NCI-H128 (cell line): ENCODE data around the gene MMP7.

Source experiments
- DNase-seq: peaks from one replicate; lab custom pipeline; 2025; ENCODE audit not compliant: unreplicated experiment; lab: John Stamatoyannopoulos, UW

MMP7 gene

DNA sequence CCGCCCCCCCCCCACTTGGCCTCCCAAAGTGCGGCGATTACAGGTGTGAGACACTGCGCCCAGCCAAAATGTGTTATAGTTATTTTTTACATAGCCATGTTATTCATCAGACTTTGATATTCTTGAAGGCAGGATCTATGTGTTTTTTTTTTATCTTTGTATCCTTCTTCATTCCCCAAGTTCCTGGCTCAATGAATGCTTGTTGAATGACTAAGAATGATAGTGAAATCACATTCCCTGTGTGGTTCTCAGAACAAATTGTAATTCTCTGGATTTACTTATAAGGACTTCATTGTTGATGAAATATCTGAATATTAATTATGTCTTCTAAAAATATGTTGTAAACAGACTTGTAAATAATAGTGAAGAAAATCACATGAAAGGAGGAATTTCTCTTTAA is 33.5 kb downstream of the MMP7 start:
- no peak for DNase-seq

- peak; percentile 10 for DNase-seq
Measured at GRCh38 chr11:102495161-102496042, 35.1 kb downstream of the MMP7 start.

GRCh38 chr11:102494216-102494615 is 36.3 kb downstream of the MMP7 start:
- DNase-seq, result no peak

- DNase-seq, result no peak
Measured at GRCh38 chr11:102493524-102493923, 37.0 kb downstream of the MMP7 start.

- DNase-seq, result no peak
Measured at GRCh38 chr11:102491969-102492368, 38.6 kb downstream of the MMP7 start.

DNA sequence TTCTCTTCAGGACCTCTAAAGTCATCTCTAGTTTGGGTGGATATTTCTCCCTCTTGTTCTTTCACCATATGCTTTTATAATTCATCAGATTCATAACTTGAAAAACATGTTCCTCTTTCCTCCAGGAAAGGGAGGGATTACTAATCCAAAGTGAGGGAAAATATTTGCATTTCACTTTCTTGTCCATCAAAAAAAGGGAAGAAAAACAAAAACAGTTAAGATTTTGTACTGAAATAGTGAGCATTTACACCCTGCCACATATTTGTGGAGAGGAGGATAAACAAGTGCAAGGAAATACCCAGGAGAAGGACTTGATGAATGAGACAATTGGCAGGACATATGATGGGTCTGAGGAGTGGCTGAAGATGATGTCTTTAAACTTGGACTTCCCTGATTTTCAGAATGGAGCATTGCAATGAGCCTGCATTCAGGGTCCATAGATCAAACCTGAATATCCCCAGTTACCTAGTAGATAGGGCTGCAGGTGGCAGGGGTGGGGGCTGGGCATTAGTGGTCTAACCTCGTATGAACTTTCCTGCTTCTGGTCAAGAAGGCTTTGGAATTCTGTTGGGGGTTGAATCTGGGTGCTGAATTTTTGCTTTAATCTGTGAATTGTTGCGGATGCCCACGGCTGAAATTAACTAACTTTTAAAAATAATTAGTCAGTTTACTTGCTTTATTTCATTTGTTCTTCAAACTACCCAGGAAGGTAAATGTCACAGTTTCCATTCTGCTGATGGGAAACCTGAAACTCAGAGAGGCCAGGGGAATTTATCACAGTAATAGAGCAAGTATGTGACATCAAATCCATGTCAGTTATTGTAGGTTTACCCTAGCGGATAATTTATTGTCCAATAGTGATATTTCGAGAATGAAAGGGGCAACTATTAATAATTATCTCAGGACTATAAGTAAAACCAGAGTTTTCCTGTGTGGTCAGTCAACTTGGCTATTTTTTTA is 41.1 kb downstream of the MMP7 start:
- DNase-seq, result no peak

GRCh38 chr11:102488208-102488607 is 42.3 kb downstream of the MMP7 start:
- DNase-seq, result no peak

GRCh38 chr11:102487214-102487613 is 43.3 kb downstream of the MMP7 start:
- DNase-seq, result no peak

DNA sequence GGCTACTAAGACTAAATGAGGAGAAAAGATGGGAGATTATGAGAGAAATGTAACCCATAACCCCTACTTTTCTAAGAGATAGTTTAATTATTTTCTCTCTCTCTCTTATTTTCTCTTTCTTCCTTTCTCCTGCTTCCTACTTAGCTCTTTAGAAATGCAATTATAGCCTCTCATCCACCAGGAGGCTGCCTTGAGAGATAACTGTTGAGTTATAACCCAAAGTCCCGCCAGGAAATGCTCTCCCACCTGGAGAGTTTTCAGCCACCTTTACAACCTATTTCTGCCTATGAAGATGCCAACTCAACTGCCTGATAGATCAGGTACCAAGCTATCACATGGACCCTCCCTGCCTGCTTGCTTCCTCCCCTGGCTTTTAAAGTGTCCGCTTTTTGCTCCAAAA is 44.0 kb downstream of the MMP7 start:
- no peak for DNase-seq

- no peak for DNase-seq
Measured at GRCh38 chr11:102485095-102485722, 45.3 kb downstream of the MMP7 start.

DNA sequence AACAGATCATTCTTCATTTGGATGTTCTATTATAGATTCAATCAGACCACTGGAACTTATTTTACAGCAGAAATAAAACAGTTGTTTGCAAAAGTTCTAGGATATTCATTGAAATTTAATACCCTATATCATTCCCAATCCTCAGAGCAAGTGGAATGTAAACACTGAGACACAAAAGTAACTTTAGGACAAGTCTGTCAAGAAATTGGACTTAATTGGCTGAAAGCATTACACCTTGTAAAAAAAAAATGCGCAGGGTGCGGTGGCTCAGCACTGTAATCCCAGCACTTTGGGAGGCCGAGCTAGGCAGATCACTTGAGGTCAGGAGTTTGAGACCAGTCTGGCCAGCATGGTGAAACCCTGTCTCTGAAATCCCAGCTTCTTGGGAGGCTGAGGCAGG is 48.1 kb downstream of the MMP7 start:
- DNase-seq, result no peak

- DNase-seq, result no peak
Measured at GRCh38 chr11:102479733-102480132, 50.8 kb downstream of the MMP7 start.

- DNase-seq, result no peak
Measured at GRCh38 chr11:102478673-102479299, 51.8 kb downstream of the MMP7 start.

GRCh38 chr11:102476812-102477211 is 53.7 kb downstream of the MMP7 start:
- no peak for DNase-seq

- DNase-seq, result no peak
Measured at GRCh38 chr11:102476069-102476468, 54.5 kb downstream of the MMP7 start.

GRCh38 chr11:102473543-102473942 is 57.0 kb downstream of the MMP7 start:
- DNase-seq, result no peak

DNA sequence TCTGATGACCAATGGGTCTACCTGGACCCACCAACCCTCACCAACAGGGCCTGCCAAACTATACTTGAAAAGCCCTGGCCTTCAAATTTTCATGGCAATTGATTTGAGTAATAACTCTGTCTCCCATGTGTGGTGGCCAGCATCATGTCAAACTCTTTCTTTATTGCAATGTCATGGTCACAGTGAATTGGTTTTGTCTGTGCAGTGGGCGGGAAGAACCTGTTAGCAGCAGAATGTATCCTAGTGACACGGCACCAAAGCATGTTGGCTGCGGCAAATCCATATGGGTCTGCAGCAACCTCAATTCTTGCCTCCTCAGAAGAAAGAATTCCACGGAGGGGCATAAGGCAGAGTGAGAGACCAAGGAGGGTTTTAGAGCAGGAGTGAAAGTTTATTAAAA is 58.4 kb downstream of the MMP7 start:
- no peak for DNase-seq

DNA sequence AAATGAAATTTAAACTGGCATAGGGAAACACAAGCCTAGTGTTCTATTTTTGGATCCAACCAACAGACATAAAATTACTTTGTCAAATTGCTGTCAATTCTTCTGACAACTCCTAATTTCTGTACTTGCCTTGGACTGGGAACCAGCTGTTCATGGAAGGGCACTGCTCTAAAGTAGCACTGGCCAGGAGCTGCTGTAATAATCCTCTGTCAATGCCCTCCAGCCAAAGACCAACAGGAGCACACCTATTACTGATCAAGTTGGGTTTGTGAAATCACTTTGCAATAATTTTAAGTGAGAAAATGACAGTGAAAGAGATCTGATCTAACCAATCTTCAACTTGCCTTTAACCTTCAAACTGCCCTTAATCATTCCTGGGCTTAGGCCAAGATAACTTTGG is 59.1 kb downstream of the MMP7 start:
- DNase-seq, result no peak
